Gastroesophageal sphincter (tissue), 3 donors: ENCODE results near the gene COL6A3.

Experiments
- EP300 ChIP-seq: sonication (generic); formaldehyde crosslinking; IDR thresholded peaks from one replicate; pipeline ENCODE4 v1.6.1; 2017; ENCODE audit warnings: antibody characterized with exemption, mild to moderate bottlenecking
- POLR2A ChIP-seq, 2 donors: fragments of 450-650 bp; IDR thresholded peaks; one replicate each; pipeline ENCODE4 v1.6.1; 2017; ENCODE audit warnings: antibody characterized with exemption in 2 of 2, mild to moderate bottlenecking in 2 of 2, moderate library complexity in 1 of 2
- TF ChIP-seq, protein P1 (sequence below), 4 experiments: fragments of 200-600 bp in 2 of 4; fragments of 450-650 bp in 2 of 4; sonication (generic) in 1 of 4; IDR thresholded peaks; one replicate each; pipeline ENCODE4 v1.5.1; 2017 to 2019; ENCODE audit warnings: antibody characterized with exemption in 4 of 4, mild to moderate bottlenecking in 2 of 4, moderate library complexity in 2 of 4

- TF ChIP-seq POLR2A (IDR thresholded peaks at IDR 0.05) (no peak), EP300 (no peak)
- TF ChIP-seq, protein P1, sequence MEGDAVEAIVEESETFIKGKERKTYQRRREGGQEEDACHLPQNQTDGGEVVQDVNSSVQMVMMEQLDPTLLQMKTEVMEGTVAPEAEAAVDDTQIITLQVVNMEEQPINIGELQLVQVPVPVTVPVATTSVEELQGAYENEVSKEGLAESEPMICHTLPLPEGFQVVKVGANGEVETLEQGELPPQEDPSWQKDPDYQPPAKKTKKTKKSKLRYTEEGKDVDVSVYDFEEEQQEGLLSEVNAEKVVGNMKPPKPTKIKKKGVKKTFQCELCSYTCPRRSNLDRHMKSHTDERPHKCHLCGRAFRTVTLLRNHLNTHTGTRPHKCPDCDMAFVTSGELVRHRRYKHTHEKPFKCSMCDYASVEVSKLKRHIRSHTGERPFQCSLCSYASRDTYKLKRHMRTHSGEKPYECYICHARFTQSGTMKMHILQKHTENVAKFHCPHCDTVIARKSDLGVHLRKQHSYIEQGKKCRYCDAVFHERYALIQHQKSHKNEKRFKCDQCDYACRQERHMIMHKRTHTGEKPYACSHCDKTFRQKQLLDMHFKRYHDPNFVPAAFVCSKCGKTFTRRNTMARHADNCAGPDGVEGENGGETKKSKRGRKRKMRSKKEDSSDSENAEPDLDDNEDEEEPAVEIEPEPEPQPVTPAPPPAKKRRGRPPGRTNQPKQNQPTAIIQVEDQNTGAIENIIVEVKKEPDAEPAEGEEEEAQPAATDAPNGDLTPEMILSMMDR (IDR thresholded peaks at IDR 0.05): no peak
Observed at GRCh38 chr2:237400199-237400598, 13.8 kb downstream of the COL6A3 start.
